Left ventricle myocardium inferior (tissue), 1 donor: ENCODE measurements around the gene MUC4. TPM values are rescaled to one million over a fixed set of nuclear protein-coding genes. Genes with fewer than 3 reads are reported as not detected.

ENCODE experiments used
- DNase-seq: peaks from one replicate; pipeline ENCODE4 v3.0.0-alpha.2; 2020
- H3K27ac ChIP-seq: fragments of 200-600 bp; replicated peaks from 2 replicates; pipeline ENCODE4 v1.8.0; 2021
- H3K27me3 ChIP-seq: fragments of 200-600 bp; 2 replicates; pipeline ENCODE4 v1.8.0; 2021; ENCODE audit warnings: low read depth
- H3K36me3 ChIP-seq: fragments of 200-600 bp; 2 replicates; pipeline ENCODE4 v1.8.0; 2021
- H3K4me1 ChIP-seq: fragments of 200-600 bp; 2 replicates; pipeline ENCODE4 v1.8.0; 2021
- H3K4me3 ChIP-seq: fragments of 200-600 bp; 2 replicates; pipeline ENCODE4 v1.8.0; 2021; ENCODE audit warnings: mild to moderate bottlenecking, moderate library complexity
- H3K9me3 ChIP-seq: fragments of 200-600 bp; replicated peaks from 2 replicates; pipeline ENCODE4 v1.8.0; 2021
- CTCF ChIP-seq: fragments of 200-600 bp; IDR thresholded peaks from 2 replicates; pipeline ENCODE4 v1.8.0; 2021; ENCODE audit warnings: antibody characterized with exemption, mild to moderate bottlenecking, borderline replicate concordance
- intact Hi-C: fragments of 100-400 bp; cut with micrococcal nuclease; formaldehyde crosslinking; loops from one replicate; pipeline ENCODE4 v1.11.0; 2022
- long read RNA-seq: library from polyadenylated mRNA; unstranded; transcript quantifications from one replicate; pipeline ENCODE4 v2.0.0, GENCODE V29; 2021
- total RNA-seq: library from RNA; stranded (reverse); fragmentation: NEBNext Ultra II Directional; extraction: Animal tissue kit (Norgen Biotek cat#: 25700); gene quantifications from one replicate; pipeline ENCODE4 v1.2.1, GENCODE V29; 2021
- donor health status: DM: no; HTN: yes; CAD: no; lungs with severe emphysema.

MUC4 gene
- 0.11 TPM for total RNA-seq
- long read RNA-seq: 0 reads

GRCh38 chr3:195811756-195812155, at the start of gene MUC4:
Gene MUC4, minus strand, starts transcription at chr3:195811929. Its CDS starts 112 bp downstream, at chr3:195811817.
- no peak for DNase-seq
- H3K4me3 ChIP-seq: no peak within 1 kb of the TSS
- H3K27ac ChIP-seq: no peak within 1 kb of the TSS
- no peaks in the 10 kb centered on the region for H3K4me1 ChIP-seq
- H3K36me3 ChIP-seq: no peaks in the 10 kb centered on the region
- H3K9me3 ChIP-seq: no peaks in the 10 kb centered on the region
- TF ChIP-seq CTCF: no peak
- intact Hi-C loops: no loop called here
- peaks cover 51% of the 10 kb centered on the region for H3K27me3 ChIP-seq

GRCh38 chr3:195860456-195860855, 48.7 kb upstream of the MUC4 start:
- no peaks in the 10 kb centered on the region for H3K36me3 ChIP-seq
- H3K4me3 ChIP-seq: no peak overlapping the region
- H3K9me3 ChIP-seq: no peaks in the 10 kb centered on the region
- no peak overlapping the region for H3K27ac ChIP-seq
- TF ChIP-seq CTCF: no peak
- peaks cover 11% of the 10 kb centered on the region for H3K27me3 ChIP-seq
- no peak for DNase-seq
- H3K4me1 ChIP-seq: peaks cover 20% of the 10 kb centered on the region
- intact Hi-C loops: loop anchor here (5.0 kb wide), 1 partner anchor 52 kb away; no protein-coding TSS in a partner anchor

- no peak for TF ChIP-seq CTCF
- Histone ChIP-seq H3K27me3 (peaks cover 11% of the 10 kb centered on the region), H3K36me3 (no peaks in the 10 kb centered on the region), H3K9me3 (no peaks in the 10 kb centered on the region), H3K27ac (no peak overlapping the region), H3K4me1 (peaks cover 20% of the 10 kb centered on the region), H3K4me3 (no peak overlapping the region)
- intact Hi-C loops: loop anchor here (5.0 kb wide), 1 partner anchor 52 kb away; no protein-coding TSS in a partner anchor
- DNase-seq: no peak
These were observed 48.2 kb upstream of the MUC4 start for GRCh38 chr3:195859846-195860411.

GRCh38 chr3:195859061-195859845, 47.5 kb upstream of the MUC4 start:
- H3K4me1 ChIP-seq: peaks cover 20% of the 10 kb centered on the region
- intact Hi-C loops: no loop called here
- H3K9me3 ChIP-seq: no peaks in the 10 kb centered on the region
- H3K27me3 ChIP-seq: peaks cover 11% of the 10 kb centered on the region
- peak; percentile 97 for TF ChIP-seq CTCF
- no peaks in the 10 kb centered on the region for H3K36me3 ChIP-seq
- DNase-seq: peak; percentile 60
- H3K27ac ChIP-seq: no peak overlapping the region
- no peak overlapping the region for H3K4me3 ChIP-seq

- Histone ChIP-seq H3K4me3 (no peak overlapping the region), H3K36me3 (no peaks in the 10 kb centered on the region), H3K27me3 (peaks cover 21% of the 10 kb centered on the region), H3K9me3 (no peaks in the 10 kb centered on the region), H3K27ac (no peak overlapping the region), H3K4me1 (peaks cover 4% of the 10 kb centered on the region)
- intact Hi-C loops: no loop called here
- no peak for TF ChIP-seq CTCF
- no peak for DNase-seq
These were observed 44.8 kb upstream of the MUC4 start for GRCh38 chr3:195856410-195857084.
